Measurements from ENCODE around the gene MLNR.

Gene MLNR, protein sequence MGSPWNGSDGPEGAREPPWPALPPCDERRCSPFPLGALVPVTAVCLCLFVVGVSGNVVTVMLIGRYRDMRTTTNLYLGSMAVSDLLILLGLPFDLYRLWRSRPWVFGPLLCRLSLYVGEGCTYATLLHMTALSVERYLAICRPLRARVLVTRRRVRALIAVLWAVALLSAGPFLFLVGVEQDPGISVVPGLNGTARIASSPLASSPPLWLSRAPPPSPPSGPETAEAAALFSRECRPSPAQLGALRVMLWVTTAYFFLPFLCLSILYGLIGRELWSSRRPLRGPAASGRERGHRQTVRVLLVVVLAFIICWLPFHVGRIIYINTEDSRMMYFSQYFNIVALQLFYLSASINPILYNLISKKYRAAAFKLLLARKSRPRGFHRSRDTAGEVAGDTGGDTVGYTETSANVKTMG

DNA sequence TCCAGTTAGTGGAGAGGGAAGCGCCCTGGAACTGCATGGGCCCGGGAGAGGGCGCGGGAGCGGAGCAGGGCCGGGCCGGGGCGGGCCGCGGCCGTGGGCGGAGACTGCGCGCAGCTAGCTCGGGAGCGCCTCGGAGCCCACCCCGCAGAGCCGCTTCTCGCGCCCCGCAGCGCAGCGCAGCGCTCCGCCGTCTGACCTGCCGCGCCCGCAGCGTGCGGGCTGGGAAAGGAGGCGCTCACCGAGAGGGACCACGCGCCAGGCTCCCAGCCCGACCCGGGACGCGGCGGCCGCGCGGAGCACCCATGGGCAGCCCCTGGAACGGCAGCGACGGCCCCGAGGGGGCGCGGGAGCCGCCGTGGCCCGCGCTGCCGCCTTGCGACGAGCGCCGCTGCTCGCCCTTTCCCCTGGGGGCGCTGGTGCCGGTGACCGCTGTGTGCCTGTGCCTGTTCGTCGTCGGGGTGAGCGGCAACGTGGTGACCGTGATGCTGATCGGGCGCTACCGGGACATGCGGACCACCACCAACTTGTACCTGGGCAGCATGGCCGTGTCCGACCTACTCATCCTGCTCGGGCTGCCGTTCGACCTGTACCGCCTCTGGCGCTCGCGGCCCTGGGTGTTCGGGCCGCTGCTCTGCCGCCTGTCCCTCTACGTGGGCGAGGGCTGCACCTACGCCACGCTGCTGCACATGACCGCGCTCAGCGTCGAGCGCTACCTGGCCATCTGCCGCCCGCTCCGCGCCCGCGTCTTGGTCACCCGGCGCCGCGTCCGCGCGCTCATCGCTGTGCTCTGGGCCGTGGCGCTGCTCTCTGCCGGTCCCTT, at the start of gene MLNR:
Gene MLNR (plus strand): TSS at position 303 of the 820 bp plus-strand sequence. CDS start 0 bp downstream, at position 303.
- DNase-seq = no peak

GRCh38 chr13:49171359-49171758, 48.8 kb upstream of the MLNR start:
- no peak for DNase-seq

DNA sequence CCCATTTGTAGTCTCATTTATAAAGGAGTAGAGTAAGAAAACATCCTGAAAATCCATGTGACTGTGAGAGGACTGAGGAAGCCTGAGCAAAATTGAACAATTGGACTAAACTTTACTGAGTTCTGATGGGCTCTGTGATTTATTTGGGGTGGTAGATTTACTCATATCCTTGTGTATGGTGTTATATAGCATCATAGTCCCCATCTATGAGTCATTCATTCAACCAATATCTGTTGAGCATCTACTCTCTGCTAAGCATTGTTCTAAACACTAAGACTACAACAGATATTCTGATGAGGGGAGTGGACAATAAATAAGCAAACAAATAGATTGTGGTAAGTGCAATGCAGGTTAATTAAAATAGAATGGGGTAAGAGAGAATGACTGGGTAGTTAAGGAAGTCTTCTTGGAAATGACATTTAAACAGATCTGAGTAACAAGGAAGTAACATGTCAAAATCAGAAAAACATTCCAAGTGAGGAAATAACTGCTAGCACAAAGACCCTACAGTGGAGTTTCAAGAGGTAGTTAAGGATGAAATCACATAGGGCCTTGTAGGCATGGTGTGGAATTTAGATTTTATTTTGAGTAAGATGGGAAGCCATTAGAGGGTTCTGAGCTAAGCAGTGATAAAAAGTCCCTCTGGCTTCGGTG, 36.3 kb upstream of the MLNR start:
- DNase-seq = peak; percentile 26

DNA sequence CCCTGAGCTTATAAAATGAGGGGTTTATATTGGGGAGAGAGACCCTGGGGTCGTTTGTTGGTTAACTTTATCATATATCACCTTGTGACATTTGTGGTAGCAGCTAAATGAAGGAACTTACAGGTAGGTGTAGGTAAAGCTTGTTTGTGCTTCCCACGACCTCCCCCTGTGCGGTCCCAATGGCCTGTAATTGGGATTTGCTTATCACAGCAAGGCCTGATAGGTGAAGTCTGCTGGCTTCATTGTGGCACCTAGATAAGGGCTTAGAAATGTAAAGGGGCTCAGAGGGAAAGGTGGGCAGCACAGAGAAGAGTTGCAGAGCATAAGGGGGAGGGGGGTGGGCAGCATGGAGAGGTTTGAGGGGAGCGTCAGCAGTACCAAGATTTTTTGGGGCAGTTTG, 35.5 kb upstream of the MLNR start:
- no peak for DNase-seq

GRCh38 chr13:49185264-49185663, 34.9 kb upstream of the MLNR start:
- peak; percentile 32 for DNase-seq

- DNase-seq = no peak
Observed at GRCh38 chr13:49190901-49191300, 29.2 kb upstream of the MLNR start.

DNA sequence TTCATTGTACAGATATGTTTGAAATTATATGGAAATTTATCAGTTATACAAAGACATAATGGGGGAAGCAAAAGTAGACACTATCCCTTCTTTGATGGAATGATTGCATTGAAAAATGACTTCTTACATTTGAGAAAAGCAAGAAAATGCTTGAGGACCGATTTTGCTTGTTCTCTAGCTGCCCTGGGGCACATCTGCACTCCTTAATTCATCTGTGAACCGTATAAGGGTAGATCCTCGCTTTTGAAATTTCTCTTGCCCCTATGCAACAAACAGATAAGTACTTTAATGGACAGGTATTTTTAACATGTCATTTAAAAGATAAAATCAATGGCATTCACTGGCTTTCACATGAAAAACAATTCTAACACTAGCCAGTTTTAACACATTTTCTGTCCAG, 13.5 kb upstream of the MLNR start:
- DNase-seq = no peak

GRCh38 chr13:49208619-49209018, 11.5 kb upstream of the MLNR start:
- no peak for DNase-seq

DNA sequence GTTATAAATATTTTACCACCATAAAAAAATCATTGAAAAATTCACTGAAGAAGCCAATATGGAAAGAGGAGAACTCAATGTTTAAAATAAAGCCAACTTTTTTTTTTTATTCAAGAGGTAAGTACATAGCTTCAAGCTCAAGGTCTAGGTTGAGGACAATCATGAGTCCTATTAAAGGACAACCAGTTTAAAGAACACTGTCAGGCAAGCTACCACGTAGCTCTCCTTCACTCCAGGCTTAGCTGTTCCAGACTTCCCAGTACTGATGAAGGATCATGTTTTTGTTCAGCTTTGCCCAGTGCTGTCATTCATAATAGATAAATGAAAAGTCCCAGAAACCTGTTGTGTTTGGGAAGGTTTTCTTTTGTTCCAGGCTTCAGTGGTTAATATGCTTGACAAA, 10.0 kb upstream of the MLNR start:
- DNase-seq = no peak

- no peak for DNase-seq
Observed at GRCh38 chr13:49210669-49211068, 9.5 kb upstream of the MLNR start.

- DNase-seq = peak; percentile 22
Observed at GRCh38 chr13:49213539-49213938, 6.6 kb upstream of the MLNR start.

GRCh38 chr13:49213997-49214916, 5.9 kb upstream of the MLNR start:
- peak; percentile 69 for DNase-seq

- peak; percentile 100 for DNase-seq
Observed at GRCh38 chr13:49214917-49215376, 5.2 kb upstream of the MLNR start.

- DNase-seq = peak; percentile 34
Observed at GRCh38 chr13:49216334-49216733, 3.8 kb upstream of the MLNR start.

DNA sequence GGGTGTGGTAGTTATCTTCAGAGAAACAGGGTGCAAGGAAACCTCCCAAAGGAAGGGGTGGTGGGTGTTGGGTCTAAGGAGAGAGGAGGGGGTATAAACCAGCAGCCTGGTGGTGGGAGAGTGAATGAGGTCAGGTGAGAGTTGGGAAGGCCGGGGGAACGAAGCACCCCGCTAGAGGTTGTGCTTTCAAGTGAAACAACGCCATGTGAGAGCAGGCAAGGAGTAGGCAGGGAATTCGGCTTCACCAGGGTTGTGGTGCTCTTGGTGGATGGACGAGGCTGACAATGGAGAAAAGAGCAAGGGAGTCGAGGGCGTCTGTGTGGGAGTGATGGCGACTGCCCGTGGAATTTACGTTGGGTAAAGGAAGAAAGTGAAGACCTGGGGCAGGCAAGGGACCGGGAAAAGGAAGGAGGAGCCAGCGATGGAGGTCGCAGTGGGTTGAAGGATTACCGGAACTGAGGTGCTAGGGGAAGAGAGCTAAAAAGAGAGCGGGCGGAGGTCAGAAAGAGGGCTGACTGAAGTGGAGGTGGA, 2.1 kb upstream of the MLNR start:
- DNase-seq = no peak

DNA sequence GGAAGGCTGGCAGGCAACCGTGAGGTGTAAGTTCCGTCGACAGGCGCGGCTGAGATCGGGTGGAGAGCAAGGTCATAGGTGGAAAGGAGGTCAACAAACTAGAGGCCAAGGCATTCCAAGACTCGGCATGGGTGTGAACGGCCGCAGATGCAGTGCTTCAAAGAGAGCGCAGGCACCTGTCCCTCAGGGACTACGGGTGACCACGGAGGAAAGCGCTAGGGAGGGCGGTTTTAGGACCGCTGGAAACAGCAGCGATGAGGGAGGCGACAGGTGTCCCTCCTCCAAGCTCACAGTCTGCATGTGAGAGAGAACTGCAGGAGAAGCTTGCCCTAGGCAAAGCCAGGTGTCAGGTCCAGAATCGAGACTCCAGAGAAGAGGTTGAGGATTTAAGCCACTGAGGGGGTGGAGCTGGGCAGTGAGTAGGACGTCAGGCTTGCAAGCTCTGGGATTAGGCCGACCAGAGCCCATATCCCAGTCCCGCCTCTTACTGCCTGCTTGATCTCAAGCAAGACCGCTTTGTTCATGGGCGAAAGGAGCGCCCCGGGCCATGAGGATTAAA, 1.6 kb upstream of the MLNR start:
- DNase-seq = no peak

GRCh38 chr13:49219647-49220035, 497 bp upstream of the MLNR start:
- DNase-seq = no peak

GRCh38 chr13:49220856-49221589, 885 bp downstream of the MLNR start:
- no peak for DNase-seq

DNA sequence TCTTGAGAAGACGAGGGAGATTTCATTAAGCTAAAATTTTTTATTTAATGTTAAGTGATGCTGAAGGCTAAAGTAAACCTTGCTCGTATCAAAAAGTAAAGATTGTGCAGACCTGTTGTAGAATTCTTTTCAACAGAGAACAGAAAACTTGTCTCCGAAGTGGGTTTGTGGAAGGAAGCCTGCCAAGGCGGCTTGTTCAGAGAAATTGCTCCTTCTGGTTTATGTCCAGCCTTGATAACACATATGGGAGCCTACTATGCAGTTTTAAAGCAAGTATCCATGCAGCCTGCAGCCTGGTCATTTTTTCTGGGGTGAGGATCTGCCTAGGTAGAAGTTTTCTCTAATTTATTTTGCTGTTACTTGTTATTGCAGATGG, 1.4 kb downstream of the MLNR start:
- no peak for DNase-seq

- DNase-seq = peak; percentile 48
Observed at GRCh38 chr13:49225223-49226042, 5.3 kb downstream of the MLNR start.

All from GF-D8 (cell line).